Upper lobe of left lung (tissue), 6 donors: ENCODE results near the gene TSPAN17. TPM values are rescaled to one million over a fixed set of nuclear protein-coding genes. Genes with fewer than 3 reads are reported as not detected.

Experiments
- ATAC-seq, 2 donors: fragments of 200-7000 bp; cut with Tn5 transposase; one replicate each; pipeline ENCODE4 v1.9.1; 2022; ENCODE audit warnings: mild to moderate bottlenecking in 2 of 2, moderate library complexity in 2 of 2; ENCODE audit not compliant: low FRiP score in 2 of 2
- DNase-seq, 2 donors: peaks; one replicate each; pipeline ENCODE4 v3.0.0-alpha.2; 2019 to 2020
- H3K27ac ChIP-seq, 4 donors: fragments of 200-600 bp; sonication (generic); one replicate each; pipeline ENCODE4 v1.5.1; 2016 to 2019
- H3K27me3 ChIP-seq, 4 donors: fragments of 200-600 bp; sonication (generic); one replicate each; pipeline ENCODE4 v1.5.1; 2017 to 2019
- H3K36me3 ChIP-seq, 4 donors: fragments of 200-600 bp; sonication (generic); one replicate each; pipeline ENCODE4 v1.5.1; 2016 to 2019
- H3K4me1 ChIP-seq, 4 donors: fragments of 200-600 bp; sonication (generic); one replicate each; pipeline ENCODE4 v1.5.1; 2018 to 2019
- H3K4me3 ChIP-seq, 4 donors: fragments of 200-600 bp; sonication (generic); one replicate each; pipeline ENCODE4 v1.5.1; 2017 to 2019; ENCODE audit warnings: mild to moderate bottlenecking in 2 of 4, moderate library complexity in 1 of 4
- H3K9me3 ChIP-seq, 4 donors: fragments of 200-600 bp; sonication (generic); one replicate each; pipeline ENCODE4 v1.5.1; 2018 to 2019
- EP300 ChIP-seq, 4 donors: sonication (generic); formaldehyde crosslinking; IDR thresholded peaks; one replicate each; pipeline ENCODE4 v1.5.1; 2017; ENCODE audit warnings: antibody characterized with exemption in 4 of 4, control low read depth in 2 of 4
- POLR2A ChIP-seq, 4 donors: fragments of 450-650 bp; IDR thresholded peaks; one replicate each; pipeline ENCODE4 v1.5.1; 2016 to 2017; ENCODE audit warnings: antibody characterized with exemption in 4 of 4, mild to moderate bottlenecking in 2 of 4
- POLR2AphosphoS5 ChIP-seq, 2 donors: sonication (generic); formaldehyde crosslinking; IDR thresholded peaks; one replicate each; pipeline ENCODE4 v1.5.1; 2017; ENCODE audit warnings: antibody characterized with exemption in 2 of 2
- WGBS, 2 donors: methylation state at CpG; one replicate each; pipeline ENCODE4 v1.1.5; 2017 to 2018; 5-methylcytosine and 5-hydroxymethylcytosine counted together
- total RNA-seq, 6 donors: library from RNA; depleted of rRNA in 4 of 6; stranded (reverse); fragments of >200 nt in 4 of 6; gene quantifications; one replicate each; pipeline versions ENCODE4 v1.1.0 to v1.2.1, GENCODE V29; 2016 to 2021
- TF ChIP-seq, protein P1 (sequence below), 6 experiments: fragments of 450-650 bp in 4 of 6; fragments of 200-600 bp in 2 of 6; sonication (generic) in 2 of 6; IDR thresholded peaks; one replicate each; pipeline ENCODE4 v1.5.1; 2016 to 2019; ENCODE audit warnings: antibody characterized with exemption in 6 of 6
- donor health status: DM: no; HTN: no; CAD: no; lungs with moderate emphysema.
- donor health status: DM: no; HTN: yes; CAD: no; lungs with severe emphysema.

The TSPAN17 gene
- total RNA-seq, 6 donors from 2014 or later: 20.1 to 36.8 (median 25.6) TPM

DNA sequence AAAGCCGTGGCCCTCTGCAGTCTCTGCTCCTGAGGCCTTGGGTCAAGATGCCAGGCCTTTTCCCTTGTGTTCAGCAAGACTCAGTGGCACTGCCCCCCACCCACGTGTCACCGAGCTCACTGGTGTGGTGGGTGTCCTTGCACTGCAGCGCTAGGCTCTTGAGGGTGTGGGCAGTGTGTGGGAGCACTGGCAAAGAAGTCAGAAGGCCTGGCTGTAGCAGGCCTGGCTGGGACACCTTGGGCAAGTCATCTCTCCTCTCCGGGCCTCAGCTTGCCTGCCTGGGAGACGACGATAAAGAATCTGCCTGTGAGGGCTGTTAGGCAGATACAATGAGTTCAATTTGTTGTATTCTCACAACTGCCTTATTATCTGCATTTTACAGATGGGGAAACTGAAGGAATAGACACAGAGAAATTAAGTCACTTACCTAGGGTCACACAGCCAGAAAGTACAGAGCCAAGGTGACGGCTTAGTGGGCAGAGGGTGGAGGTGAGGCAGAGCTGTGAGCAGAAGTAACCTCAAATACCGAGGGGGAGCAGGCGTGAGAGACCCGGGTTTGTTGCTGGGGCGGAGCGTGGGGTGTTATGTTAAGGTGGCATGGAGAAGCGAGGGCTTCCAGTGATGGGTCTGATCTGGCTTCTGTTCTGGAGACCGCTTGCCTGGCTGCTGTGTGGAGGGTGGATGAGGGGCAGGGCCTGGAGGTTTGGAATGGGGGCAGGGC, 1.4 kb downstream of the TSPAN17 start:
- Histone ChIP-seq H3K36me3 (peaks cover 0 to 14% (median 8%) of the 10 kb centered on the region in 4 donors), H3K27me3 (peaks cover 0 to 2% (median 0%) of the 10 kb centered on the region in 4 donors), H3K9me3 (no peaks in the 10 kb centered on the region), H3K4me3 (peak overlapping the region; percentile 57 to 85 (median 74)), H3K4me1 (peaks cover 12 to 27% (median 18%) of the 10 kb centered on the region in 4 donors), H3K27ac (peak overlapping the region; percentile 54 to 84 (median 82))
- DNase-seq (no peak), ATAC-seq (no peak)
- TF ChIP-seq EP300 (IDR thresholded peaks at IDR 0.05): no peak
- TF ChIP-seq POLR2AphosphoS5 (IDR thresholded peaks at IDR 0.05): no peak
- TF ChIP-seq POLR2A (IDR thresholded peaks at IDR 0.05): no peak
- TF ChIP-seq, protein P1, sequence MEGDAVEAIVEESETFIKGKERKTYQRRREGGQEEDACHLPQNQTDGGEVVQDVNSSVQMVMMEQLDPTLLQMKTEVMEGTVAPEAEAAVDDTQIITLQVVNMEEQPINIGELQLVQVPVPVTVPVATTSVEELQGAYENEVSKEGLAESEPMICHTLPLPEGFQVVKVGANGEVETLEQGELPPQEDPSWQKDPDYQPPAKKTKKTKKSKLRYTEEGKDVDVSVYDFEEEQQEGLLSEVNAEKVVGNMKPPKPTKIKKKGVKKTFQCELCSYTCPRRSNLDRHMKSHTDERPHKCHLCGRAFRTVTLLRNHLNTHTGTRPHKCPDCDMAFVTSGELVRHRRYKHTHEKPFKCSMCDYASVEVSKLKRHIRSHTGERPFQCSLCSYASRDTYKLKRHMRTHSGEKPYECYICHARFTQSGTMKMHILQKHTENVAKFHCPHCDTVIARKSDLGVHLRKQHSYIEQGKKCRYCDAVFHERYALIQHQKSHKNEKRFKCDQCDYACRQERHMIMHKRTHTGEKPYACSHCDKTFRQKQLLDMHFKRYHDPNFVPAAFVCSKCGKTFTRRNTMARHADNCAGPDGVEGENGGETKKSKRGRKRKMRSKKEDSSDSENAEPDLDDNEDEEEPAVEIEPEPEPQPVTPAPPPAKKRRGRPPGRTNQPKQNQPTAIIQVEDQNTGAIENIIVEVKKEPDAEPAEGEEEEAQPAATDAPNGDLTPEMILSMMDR (IDR thresholded peaks at IDR 0.05): no peak
- 66 to 69% methylated on average over 15 of the region's 15 CpGs for WGBS, 2 donors

GRCh38 chr5:176650354-176650884, 3.1 kb downstream of the TSPAN17 start:
- Histone ChIP-seq H3K27ac (no peak overlapping the region), H3K4me1 (peaks cover 12 to 27% (median 18%) of the 10 kb centered on the region in 4 donors), H3K4me3 (no peak overlapping the region), H3K9me3 (no peaks in the 10 kb centered on the region), H3K27me3 (peaks cover 0 to 2% (median 0%) of the 10 kb centered on the region in 4 donors), H3K36me3 (peaks cover 0 to 32% (median 20%) of the 10 kb centered on the region in 4 donors)
- TF ChIP-seq POLR2AphosphoS5 (IDR thresholded peaks at IDR 0.05): no peak
- TF ChIP-seq POLR2A (IDR thresholded peaks at IDR 0.05): no peak
- TF ChIP-seq, protein P1 (IDR thresholded peaks at IDR 0.05): no peak
- TF ChIP-seq EP300 (IDR thresholded peaks at IDR 0.05): no peak
- DNase-seq (no peak), ATAC-seq (no peak)
- WGBS, 2 donors: 75 to 85% methylated on average over 8 of the region's 8 CpGs

DNA sequence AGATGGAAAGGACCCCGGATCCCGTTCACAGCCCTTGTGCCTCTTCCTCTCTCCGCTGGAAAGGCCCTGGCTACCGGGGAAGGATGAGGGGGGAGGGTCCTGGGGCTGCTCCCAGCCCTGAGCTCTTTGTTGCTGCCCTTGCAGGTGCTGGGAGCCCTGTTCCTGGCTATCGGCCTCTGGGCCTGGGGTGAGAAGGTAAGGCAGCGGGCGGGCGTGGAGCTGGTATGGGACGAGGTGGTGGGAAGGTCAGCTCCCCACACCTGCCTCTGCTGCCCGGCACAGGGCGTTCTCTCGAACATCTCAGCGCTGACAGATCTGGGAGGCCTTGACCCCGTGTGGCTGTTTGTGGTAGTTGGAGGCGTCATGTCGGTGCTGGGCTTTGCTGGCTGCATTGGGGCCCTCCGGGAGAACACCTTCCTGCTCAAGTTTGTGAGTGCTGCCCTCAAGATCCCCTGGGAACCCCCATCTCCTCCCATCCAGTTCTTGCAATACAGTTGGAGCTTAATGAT, 4.2 kb downstream of the TSPAN17 start:
- peaks cover 12 to 24% (median 17%) of the 10 kb centered on the region in 4 donors for H3K4me1 ChIP-seq
- H3K27me3 ChIP-seq: peaks cover 0 to 2% (median 0%) of the 10 kb centered on the region in 4 donors
- no peak overlapping the region for H3K4me3 ChIP-seq
- no peaks in the 10 kb centered on the region for H3K9me3 ChIP-seq
- 91% methylated on average over 7 to 17 of the region's 17 CpGs for WGBS, 2 donors
- DNase-seq: no peak
- H3K27ac ChIP-seq: no peak overlapping the region
- ATAC-seq: no peak
- peaks cover 0 to 43% (median 26%) of the 10 kb centered on the region in 4 donors for H3K36me3 ChIP-seq
- no peak for TF ChIP-seq POLR2A (IDR thresholded peaks at IDR 0.05)
- TF ChIP-seq, protein P1 (IDR thresholded peaks at IDR 0.05): no peak
- TF ChIP-seq POLR2AphosphoS5 (IDR thresholded peaks at IDR 0.05): no peak
- no peak for TF ChIP-seq EP300 (IDR thresholded peaks at IDR 0.05)

- ATAC-seq: no peak
- WGBS, 2 donors: 71% methylated on average over 7 to 8 of the region's 8 CpGs
Measured at GRCh38 chr5:176652136-176652535, 4.9 kb downstream of the TSPAN17 start.

More at GRCh38 chr5:176652136-176652535, 4.9 kb downstream of the TSPAN17 start:
- H3K4me1 ChIP-seq: peaks cover 12 to 20% (median 15%) of the 10 kb centered on the region in 4 donors
- TF ChIP-seq POLR2A (IDR thresholded peaks at IDR 0.05) (no peak), EP300 (IDR thresholded peaks at IDR 0.05) (no peak), POLR2AphosphoS5 (IDR thresholded peaks at IDR 0.05) (no peak)
- TF ChIP-seq, protein P1 (IDR thresholded peaks at IDR 0.05): no peak
- no peak overlapping the region for H3K4me3 ChIP-seq
- DNase-seq: no peak
- no peaks in the 10 kb centered on the region for H3K9me3 ChIP-seq
- no peak overlapping the region for H3K27ac ChIP-seq
- H3K36me3 ChIP-seq: peaks cover 0 to 49% (median 30%) of the 10 kb centered on the region in 4 donors
- peaks cover 0 to 2% (median 0%) of the 10 kb centered on the region in 4 donors for H3K27me3 ChIP-seq
